Measurements from ENCODE around the gene PRDM15.

The PRDM15 gene

GRCh38 chr21:41836166-41837015, 42.8 kb downstream of the PRDM15 start:
- no peak for DNase-seq

- no peak for DNase-seq
Observed at GRCh38 chr21:41835711-41836154, 43.4 kb downstream of the PRDM15 start.

GRCh38 chr21:41834926-41835663, 44.0 kb downstream of the PRDM15 start:
- no peak for DNase-seq

GRCh38 chr21:41834252-41834925, 44.8 kb downstream of the PRDM15 start:
- no peak for DNase-seq

- DNase-seq: no peak
Observed at GRCh38 chr21:41833497-41834115, 45.5 kb downstream of the PRDM15 start.

GRCh38 chr21:41832596-41833496, 46.3 kb downstream of the PRDM15 start:
- DNase-seq: no peak

GRCh38 chr21:41831866-41832595, 47.1 kb downstream of the PRDM15 start:
- no peak for DNase-seq

- DNase-seq: no peak
Observed at GRCh38 chr21:41831453-41831831, 47.7 kb downstream of the PRDM15 start.

GRCh38 chr21:41830764-41831452, 48.2 kb downstream of the PRDM15 start:
- DNase-seq: no peak

GRCh38 chr21:41830145-41830707, 48.9 kb downstream of the PRDM15 start:
- no peak for DNase-seq

- no peak for DNase-seq
Observed at GRCh38 chr21:41828884-41829360, 50.2 kb downstream of the PRDM15 start.

- no peak for DNase-seq
Observed at GRCh38 chr21:41827951-41828883, 50.9 kb downstream of the PRDM15 start.

GRCh38 chr21:41825881-41826280, 53.3 kb downstream of the PRDM15 start:
- no peak for DNase-seq

- no peak for DNase-seq
Observed at GRCh38 chr21:41825216-41825615, 53.9 kb downstream of the PRDM15 start.

- DNase-seq: no peak
Observed at GRCh38 chr21:41824466-41825207, 54.5 kb downstream of the PRDM15 start.

- DNase-seq: no peak
Observed at GRCh38 chr21:41823906-41824305, 55.2 kb downstream of the PRDM15 start.

- DNase-seq: no peak
Observed at GRCh38 chr21:41823166-41823565, 56.0 kb downstream of the PRDM15 start.

GRCh38 chr21:41821756-41822431, 57.2 kb downstream of the PRDM15 start:
- no peak for DNase-seq
